Stimulated activated CD8-positive, alpha-beta memory T cell treated with anti-CD3 and anti-CD28 coated beads, Interleukin-7, amount 100 ng/mL, for 48 hours (primary cell): ENCODE data around the gene PACSIN3.

ENCODE experiments used
- DNase-seq, 2 donors: peaks; one replicate each; pipeline ENCODE4 v3.0.0-alpha.2; 2020; ENCODE audit warnings: low read depth in 1 of 2; ENCODE audit errors: extremely low read depth in 1 of 2

Gene PACSIN3

DNA sequence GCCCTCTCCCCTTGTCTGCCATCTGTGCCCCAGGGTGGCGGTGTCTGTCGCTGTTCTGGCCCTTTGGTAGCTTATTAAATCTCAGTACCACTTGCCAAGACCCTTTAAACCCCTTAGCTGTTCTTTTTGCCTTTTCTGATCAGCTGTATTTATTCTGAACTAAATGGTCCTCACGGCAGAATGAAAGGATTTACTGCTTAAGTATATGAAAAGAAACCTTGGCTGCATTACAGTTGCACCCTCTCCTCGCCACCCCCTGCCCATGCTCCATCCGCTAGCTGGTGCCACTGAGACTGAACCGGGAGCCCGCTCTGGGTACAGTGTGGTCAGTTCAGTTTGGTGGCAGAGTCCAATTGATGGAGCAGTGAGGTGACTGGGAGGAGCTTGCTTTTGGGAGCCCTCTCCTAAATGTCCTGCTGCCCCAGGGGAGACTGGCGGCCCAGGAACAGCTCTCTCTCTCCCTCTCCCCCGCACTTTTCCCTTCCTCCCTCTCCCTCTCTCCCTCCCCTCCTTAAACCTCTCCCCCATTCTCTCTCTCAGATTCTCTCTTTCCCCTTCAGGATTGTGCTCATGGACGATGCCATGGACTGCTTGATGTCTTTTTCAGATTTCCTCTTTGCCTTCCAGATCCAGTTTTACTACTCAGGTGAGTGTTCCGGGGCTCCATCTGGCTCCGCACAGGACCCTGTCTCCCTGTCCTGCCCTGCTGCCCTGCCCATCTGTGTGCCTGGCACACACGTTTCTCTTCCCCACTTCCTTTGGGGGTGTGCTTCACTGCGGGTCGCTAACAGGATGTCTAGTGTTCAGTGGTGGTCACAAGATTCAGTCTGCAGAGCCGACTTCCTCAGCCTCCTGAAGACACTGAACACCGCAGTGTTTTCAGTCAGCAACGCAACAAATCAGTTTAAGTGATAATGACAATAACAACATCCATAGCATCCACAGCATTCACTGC, 31.3 kb downstream of the PACSIN3 start:
- DNase-seq = no peak

DNA sequence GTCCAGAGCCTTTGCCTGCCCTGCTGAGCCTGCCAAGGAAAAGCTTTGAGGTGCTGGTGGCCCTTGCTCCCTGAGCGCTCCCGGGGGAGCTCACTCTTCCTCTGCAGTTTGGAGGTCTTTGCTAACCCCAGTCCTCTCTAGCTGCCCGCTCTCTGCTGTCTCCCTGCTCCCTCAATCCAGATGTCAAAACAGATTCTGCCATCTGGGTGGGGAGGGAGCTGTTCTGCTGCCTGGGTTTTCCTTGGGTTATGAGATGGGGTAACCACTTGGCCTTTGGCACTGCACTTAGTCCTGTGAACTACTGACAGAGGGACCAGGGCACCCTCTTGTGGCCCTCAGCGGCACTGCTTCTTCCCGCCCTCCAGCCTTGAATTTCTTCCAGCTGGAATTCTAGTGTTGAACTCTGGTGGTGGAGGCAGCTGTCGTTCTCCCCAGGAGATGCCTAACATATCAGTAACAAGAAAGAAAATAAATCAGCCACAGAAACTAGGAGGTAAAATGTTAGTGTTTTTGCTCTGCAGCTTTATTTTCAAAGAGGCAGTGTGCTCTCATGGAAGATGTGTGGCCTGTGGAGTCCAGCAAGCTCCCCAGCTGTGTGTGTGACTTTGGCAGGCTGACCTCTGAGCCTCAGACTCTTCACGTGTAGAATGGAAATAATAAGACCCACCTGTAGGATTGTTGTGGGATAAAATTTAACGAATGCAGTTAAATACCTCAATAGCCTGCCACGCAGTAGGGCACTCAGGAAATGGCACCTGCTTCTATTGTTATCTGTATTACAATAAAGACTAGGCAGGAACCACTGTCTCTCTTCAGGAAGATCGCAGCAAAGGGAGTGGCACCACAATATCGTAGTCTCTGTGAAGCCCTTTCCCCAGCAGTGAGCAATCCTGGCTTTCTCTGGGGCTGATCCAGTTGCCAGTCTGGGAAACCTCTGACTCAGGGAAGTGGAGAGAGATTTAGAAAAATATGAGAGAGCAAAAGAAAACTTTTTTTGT, 33.0 kb downstream of the PACSIN3 start:
- DNase-seq = no peak

DNA sequence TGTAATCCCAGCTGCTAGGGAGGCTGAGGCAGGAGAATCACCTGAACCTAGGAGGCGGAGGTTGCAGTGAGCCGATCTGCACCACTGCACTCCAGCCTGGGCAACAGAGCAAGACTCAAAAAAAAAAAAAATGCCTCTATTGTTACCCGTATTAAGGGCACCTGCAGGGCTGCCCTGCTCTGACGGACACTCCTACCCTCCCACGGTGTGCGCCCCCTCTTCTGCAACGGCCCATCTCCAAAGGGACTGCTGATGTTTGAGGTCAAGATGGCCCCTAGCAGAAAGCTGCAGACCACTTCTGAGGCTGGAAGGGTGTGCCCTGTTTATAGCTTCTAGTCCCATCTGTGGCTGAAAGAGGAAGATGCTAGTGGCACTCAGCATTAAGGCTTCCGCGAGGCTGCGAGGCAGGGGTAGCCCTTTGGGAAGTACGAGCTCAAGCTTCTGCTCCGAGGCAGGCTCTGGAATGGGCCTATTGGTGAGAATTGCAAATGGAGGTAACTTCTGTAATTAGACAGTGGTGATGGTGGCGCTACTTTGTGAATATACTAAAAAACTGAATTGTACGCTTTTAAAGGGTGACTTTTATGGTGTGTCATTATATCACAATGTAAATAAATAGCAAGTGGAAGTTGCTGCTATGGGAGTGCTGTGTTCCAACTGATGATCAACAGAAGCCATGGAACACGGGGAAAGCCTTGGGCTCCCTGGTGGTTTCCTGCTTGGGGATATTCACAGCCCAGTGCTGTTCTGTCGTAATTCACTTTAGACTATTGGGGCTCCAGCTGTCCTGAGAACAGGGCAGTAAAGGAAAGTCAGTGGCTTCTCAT, 33.9 kb downstream of the PACSIN3 start:
- DNase-seq = no peak

DNA sequence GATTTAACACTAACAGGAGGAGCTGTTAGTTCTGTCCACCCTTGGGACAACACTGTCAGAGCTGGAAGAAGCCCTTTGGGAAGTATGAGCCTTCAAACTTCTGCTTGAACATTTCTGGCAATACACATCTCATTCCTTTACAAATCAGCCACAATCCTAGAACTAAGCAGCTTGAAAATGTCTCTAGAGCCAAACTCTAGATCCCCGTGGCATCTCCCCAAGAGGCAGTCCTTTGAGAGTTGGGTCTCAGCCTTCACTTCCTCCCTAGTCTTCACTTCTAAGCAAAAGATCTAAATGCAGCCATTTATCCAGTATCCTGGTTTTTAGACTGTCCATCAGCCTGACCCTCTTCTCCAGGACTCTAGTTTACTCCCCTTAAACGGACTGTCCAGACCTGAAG, 36.5 kb downstream of the PACSIN3 start:
- no peak for DNase-seq

DNA sequence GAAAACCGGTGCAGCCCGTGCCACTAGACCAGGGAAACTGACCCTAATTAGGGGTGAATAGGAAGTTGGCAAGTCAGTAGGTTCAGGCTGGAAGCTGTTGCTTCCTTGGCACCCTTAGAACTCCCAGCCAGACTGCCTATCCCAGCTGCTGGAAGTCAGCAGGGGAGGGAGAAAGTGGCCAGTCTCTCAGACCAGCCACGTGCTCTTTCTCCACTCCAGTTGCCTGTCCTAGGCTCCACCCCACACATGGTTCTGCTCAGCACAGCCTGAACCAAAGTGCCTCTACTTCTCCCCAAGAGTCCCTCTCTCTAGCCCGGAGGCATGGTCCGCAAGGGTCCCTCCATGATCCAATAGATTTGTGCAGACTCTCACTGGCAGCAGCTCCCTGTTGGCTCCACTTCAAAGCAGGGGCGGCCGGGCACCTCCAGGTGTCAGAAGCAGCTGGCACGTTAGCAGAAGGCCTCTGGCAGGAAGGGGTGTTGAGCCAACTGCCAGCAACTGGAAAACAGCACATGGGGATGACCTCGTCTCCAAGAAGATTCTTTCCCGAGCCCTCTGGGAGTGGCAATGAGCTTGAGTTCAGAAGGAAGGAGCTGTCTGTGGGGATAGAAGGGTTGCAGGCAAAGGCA, 37.2 kb downstream of the PACSIN3 start:
- DNase-seq = no peak

DNA sequence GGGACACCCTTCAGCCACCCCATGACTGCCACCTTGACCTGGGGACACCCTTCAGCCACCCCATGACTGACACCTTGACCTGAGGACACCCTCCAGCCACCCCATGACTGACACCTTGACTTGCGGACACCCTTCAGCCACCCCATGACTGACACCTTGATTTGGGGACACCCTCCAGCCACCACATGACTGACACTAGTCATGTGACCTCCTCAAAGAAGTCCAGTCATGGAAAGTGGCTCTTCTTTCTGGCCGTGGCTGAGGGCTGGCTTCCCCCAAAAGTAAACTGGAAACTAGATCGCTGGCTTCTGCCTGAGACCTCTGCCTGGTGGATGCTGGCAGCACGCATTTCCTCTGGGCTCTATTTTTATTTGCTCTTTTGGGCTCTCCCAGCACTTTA, 38.0 kb downstream of the PACSIN3 start:
- no peak for DNase-seq

DNA sequence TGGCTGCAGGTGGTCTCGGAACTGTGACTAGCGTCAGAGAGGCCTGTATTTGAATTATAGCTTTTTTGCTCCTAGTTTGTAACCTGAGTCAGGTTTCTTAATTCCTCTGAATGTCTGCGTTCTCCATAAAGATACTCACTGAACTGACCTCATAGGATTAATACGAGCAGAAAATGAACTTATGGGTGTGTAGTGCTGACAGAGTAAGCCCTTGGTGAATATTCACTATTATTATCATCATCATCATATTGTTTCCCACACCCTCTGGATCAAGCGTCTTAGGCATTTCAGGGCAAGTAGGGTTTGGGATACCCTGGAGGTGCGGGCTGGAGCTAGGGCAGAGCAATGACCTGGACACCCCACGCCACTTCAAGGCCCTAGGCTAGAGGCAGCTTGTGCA, 38.6 kb downstream of the PACSIN3 start:
- DNase-seq = no peak

DNA sequence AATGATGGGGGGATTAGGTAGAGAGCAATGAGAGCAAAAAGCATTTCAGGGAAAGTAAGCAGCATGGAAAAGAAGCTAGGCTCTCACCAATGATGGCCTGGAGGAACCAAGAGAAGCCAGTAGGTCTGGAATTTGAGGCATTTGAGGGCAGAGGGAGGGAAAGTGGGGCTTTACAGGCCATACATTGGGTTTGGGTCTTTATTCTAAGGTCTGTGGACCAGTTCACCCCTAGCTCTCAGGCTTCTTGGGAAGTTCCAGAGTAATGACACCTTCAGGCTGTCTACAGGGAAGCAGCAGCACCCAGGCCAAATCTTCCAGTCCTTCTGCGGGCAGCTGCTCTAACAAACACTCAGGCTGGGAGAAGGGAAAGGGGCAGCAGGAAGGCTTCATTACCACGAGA, 39.0 kb downstream of the PACSIN3 start:
- no peak for DNase-seq

DNA sequence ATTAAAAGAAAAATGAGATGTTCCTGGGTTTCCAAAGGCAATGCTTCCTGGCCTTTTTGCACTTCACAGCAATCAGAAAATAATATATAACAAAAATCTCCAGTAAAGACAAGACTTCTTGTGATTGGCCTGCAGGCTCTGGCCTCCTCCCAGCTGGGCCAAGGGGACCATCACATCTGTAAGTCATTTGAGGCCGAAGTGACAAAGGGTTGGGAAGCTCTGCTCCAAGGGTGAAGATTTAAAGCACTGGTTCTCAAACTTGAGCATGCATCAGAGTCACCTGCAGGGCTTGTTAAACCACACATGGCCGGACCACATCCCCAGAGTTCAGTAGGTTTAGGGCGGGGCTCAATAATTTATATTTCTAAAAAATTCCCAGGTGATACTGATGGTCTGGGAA, 41.7 kb downstream of the PACSIN3 start:
- DNase-seq = no peak

DNA sequence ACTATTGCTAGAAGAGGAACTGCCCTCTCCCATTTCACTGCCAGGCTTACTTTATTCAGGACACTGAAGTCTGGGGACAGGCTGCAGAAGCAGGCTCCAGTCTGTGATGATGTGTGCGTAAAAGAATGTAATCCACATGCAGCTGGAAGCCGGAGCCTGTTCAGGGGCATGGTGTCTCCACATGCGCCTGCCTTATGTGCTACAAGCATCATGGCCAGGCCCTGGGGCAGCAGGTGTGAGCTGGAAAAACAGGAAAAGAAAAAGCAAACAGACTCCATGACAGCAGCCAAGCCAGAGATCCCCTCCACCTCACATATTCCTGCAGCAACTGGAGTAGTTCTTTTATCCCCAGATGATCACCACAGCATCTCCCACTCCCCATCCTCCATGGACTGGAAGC, 42.9 kb downstream of the PACSIN3 start:
- DNase-seq = no peak

DNA sequence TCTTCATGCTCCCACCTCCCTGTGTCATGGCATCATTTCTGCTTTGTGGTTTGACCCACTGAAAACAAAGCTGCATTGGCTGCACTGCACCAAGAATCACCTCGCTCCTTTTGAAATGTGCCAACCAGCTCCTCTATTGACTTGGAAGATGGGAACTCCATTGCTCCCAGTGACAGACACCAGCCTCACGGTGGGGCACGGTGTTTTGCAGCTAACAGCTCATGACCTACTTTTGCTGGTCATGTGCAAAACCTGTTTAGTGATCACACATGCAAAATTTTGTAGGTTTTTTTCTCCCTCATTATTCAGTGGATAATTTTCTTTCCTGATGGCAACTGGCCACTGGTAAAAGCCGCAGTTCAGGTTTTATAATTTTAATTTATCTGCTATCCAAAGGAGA, 46.4 kb downstream of the PACSIN3 start:
- DNase-seq = no peak

DNA sequence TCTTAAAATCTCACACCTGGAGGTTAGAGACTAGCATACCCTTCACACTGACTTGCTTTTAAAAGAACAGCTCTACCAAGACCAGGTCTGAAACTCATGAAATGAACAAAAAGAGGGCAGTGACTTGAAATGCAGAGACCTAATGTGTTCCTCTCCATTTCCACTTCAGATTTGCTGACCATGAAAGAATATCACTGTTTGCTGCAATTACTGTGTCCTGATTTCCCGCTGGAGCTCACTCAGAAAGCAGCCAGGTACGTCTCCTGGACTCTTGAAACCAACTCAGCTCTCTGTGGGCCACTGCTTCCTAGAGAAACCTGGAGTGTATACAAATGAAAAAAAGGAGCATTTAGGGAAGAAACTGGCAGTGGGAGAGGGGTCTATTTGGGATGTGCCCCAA, 48.8 kb downstream of the PACSIN3 start:
- DNase-seq = no peak

DNA sequence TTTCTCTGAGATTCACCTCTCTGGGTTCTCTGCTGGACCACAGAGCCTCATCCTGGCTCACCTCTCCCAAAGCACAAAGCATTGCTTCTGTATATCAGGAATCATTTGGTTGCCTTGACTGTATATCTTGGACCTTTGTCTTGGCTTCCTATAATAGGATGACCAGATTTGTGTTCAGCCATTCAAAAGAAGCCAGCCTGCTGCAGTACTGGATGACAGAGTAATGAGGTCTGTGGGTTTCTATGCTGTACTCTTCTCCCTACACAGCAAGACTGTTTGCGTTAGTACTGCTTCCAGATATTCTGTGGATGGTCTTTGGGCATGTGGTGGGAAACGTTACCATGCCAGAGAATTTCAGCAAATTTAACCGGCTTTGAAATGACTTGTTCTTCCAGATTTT, 49.3 kb downstream of the PACSIN3 start:
- DNase-seq = no peak

DNA sequence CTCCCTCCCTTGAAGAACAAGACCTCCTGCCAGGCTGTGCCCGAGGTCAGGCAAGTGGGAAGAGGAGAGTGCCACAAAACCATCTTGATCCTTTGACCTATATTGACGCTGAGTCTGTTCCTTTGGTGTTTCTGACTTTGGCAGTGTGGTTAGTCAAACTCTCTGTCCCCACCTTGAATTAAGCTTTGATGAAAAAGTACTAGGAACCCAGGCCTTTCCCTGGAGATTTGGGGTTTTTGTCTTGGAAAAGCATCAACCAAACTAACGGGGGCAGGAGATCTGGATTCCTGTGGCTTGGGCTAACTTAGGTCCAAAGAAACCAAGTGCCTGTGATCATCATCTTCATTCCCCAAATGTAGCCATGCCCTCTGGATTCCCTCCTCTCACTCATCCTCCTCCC, 49.9 kb downstream of the PACSIN3 start:
- no peak for DNase-seq

DNA sequence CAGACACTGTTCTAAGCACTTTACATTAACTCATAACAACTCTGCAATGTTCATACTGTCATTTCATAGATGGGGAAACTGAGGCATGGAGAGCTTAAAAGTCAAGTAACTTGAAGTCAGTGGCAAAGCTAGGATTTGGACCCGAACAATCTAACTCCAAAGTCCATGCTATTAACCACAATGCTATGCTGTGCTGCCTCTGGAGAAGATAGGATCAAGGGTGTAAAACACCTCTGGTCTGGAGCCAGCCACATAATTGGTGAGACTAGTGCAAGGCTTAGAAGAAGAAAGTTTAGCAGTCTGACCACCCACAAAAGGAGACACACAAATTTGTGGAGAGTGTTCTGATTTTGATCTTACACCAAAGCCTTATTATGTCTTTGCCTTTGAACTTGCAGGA, 53.3 kb downstream of the PACSIN3 start:
- DNase-seq = no peak

DNA sequence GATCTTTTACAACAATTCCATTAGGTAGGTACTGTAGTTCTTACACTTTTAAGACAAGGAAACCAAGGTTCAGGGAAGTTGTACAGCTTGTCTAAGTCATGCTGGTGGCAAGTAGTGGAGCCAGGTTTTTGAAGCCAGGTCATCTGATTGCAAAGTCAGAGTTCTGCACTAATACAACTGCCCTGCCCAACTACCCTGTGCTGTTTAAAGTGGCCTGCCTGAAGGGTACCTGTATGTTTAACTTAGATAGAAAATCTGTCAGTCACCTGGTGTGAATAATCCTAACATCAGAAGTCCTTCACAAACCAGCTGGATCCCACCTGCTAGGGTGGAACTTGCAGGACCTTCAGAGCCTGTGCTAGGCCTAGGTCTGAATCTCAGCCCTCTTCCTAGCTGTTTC, 53.7 kb downstream of the PACSIN3 start:
- DNase-seq = no peak

DNA sequence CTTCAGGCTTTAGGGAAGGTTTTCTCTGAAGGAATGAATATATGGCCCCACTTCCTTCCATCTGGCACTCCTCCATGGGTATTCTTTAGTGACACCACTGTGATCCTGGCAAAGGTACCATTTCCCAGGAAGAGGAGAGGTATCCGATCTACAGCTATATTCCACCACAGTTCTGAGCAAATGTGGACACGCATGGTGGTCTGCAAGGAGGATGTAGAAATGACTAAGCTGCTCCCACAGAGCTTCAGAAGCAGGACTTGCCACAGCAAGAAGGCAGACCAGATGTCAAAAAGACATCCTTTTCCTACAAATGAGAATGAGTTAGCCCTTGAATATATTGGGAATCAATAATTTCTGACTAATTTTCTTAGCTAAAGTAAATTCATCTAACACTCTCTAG, 55.1 kb downstream of the PACSIN3 start:
- no peak for DNase-seq

DNA sequence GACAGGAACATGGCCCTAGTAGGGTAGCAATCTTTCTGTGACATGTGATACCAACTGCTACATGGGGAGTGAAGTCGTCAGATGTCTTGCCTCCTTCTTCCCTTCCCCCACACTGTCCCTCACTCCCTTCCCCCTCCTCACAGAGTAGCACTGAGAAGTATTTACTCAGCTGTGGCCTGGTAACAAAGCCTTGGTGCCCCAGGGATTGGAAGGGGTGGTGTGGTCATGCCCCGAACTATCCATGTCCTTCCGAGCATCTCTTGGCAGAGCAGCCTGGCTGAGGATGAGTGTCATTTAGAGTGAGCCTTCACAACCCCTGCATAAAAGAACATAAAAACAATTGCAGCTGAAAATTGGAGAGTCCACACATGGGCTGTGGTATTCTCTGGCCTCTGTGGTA, 55.7 kb downstream of the PACSIN3 start:
- no peak for DNase-seq
